Testis (tissue), 2 donors: ENCODE results near the gene YPEL4.

ENCODE experiments used
- CTCF ChIP-seq, 3 experiments: fragments of 450-650 bp in 2 of 3; fragments of 200-600 bp in 1 of 3; sonication (generic) in 1 of 3; IDR thresholded peaks; one replicate each; pipeline ENCODE4 v1.5.1; 2016 to 2019; ENCODE audit warnings: antibody characterized with exemption in 3 of 3, mild to moderate bottlenecking in 2 of 3, moderate library complexity in 1 of 3
- POLR2A ChIP-seq: fragments of 450-650 bp; IDR thresholded peaks from one replicate; pipeline ENCODE4 v1.6.1; 2017; ENCODE audit warnings: antibody characterized with exemption, mild to moderate bottlenecking, moderate library complexity

GRCh38 chr11:57680552-57680874 lies 30.8 kb upstream of the YPEL4 start:
- TF ChIP-seq CTCF (IDR thresholded peaks at IDR 0.05) (no peak), POLR2A (no peak)
